ENCODE data around the gene TNC. TPM values are rescaled to one million over a fixed set of nuclear protein-coding genes. Genes with fewer than 3 reads are reported as not detected.

Gene TNC
- total RNA-seq, 2 donors from 2014 or later: 67.5 to 172 TPM

DNA sequence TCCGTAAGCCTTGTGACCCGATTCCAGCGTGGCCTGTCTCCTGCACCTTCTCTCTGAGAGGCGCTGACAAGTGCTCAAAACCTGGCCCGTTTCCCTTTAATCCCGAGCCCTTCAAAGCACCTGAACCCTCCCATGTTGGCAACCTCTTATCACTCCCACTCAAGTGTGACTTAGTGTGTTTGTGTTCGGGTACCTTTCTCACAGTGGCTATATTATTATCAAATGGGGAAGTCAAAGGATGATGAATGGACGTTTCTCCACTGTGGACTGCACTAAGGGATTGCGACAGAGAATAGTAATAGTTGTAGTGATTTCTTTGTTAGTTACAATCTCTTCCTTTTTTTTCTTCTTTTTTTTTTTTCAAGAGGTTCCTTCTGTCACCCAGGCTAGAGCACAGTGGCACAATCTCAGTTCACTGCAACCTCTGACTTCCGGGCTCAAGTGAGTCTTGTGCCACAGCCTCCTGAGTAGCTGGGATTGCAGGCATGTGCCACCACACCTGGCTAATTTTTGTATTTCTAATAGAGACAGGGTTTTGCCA is 122.2 kb downstream of the TNC start:
- Mint-ChIP-seq H3K36me3 (ENCODE audit: low read depth) (no peaks in the 10 kb centered on the region), H3K4me1 (no peaks in the 10 kb centered on the region), H3K27me3 (ENCODE audit: insufficient read depth) (peaks cover 31% of the 10 kb centered on the region), H3K27ac (no peak overlapping the region), H3K9me3 (peaks cover 1% of the 10 kb centered on the region), H3K4me3 (no peak overlapping the region)
- Histone ChIP-seq H3K27me3 (ENCODE audit: control insufficient read depth, insufficient read depth, low read length, poor library complexity, severe bottlenecking) (no peaks in the 10 kb centered on the region), H3K36me3 (ENCODE audit: control insufficient read depth, insufficient read depth, low read length) (no peaks in the 10 kb centered on the region), H3K4me1 (ENCODE audit: control insufficient read depth, insufficient read depth, low read length) (no peaks in the 10 kb centered on the region), H3K4me3 (ENCODE audit: low read length) (no peak overlapping the region), H3K27ac (ENCODE audit: low read depth, low read length) (no peak overlapping the region), H3K9ac (ENCODE audit: extremely low read depth, low read length, poor library complexity, severe bottlenecking) (no peak overlapping the region), H3K9me3 (ENCODE audit: control insufficient read depth, low read length) (no peaks in the 10 kb centered on the region)
- no peak for TF ChIP-seq CTCF (conservative IDR thresholded peaks at IDR 0.05)
- 82 to 84% methylated on average over 4 to 10 of the region's 10 CpGs for WGBS, 2 experiments (ENCODE audit: insufficient coverage in 1 of 2, insufficient read length in 1 of 2)
- no peak for DNase-seq

DNA sequence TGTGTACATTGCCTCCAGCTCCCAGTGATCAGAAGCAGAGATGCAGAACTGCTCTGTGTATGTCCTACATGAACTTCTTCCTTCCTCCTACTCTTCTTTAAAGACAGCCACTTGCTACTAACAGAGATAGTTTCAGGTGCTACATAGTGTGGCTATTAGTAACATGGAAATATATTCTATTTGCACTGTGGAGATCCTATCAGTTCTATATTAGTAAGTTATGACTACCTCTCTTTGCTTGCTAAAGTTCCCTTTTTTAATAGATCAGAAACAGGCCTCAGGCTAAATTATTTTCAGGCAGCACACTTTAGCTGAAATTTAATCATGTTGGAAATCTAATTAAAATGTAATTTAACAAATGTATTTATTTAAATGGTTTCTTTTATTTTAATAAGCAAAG is 123.2 kb downstream of the TNC start:
- no peak overlapping the region for H3K4me3 ChIP-seq (ENCODE audit: low read length)
- TF ChIP-seq CTCF (conservative IDR thresholded peaks at IDR 0.05): no peak
- H3K9me3 Mint-ChIP-seq: peaks cover 1% of the 10 kb centered on the region
- H3K27me3 ChIP-seq (ENCODE audit: control insufficient read depth, insufficient read depth, low read length, poor library complexity, severe bottlenecking): no peaks in the 10 kb centered on the region
- H3K27me3 Mint-ChIP-seq (ENCODE audit: insufficient read depth): peaks cover 34% of the 10 kb centered on the region
- H3K9me3 ChIP-seq (ENCODE audit: control insufficient read depth, low read length): no peaks in the 10 kb centered on the region
- H3K9ac ChIP-seq (ENCODE audit: extremely low read depth, low read length, poor library complexity, severe bottlenecking): no peak overlapping the region
- DNase-seq: no peak
- H3K4me3 Mint-ChIP-seq: no peak overlapping the region
- no peaks in the 10 kb centered on the region for H3K36me3 Mint-ChIP-seq (ENCODE audit: low read depth)
- H3K4me1 Mint-ChIP-seq: no peaks in the 10 kb centered on the region
- H3K27ac ChIP-seq (ENCODE audit: low read depth, low read length): no peak overlapping the region
- no peaks in the 10 kb centered on the region for H3K36me3 ChIP-seq (ENCODE audit: control insufficient read depth, insufficient read depth, low read length)
- no peak overlapping the region for H3K27ac Mint-ChIP-seq
- H3K4me1 ChIP-seq (ENCODE audit: control insufficient read depth, insufficient read depth, low read length): no peaks in the 10 kb centered on the region

DNA sequence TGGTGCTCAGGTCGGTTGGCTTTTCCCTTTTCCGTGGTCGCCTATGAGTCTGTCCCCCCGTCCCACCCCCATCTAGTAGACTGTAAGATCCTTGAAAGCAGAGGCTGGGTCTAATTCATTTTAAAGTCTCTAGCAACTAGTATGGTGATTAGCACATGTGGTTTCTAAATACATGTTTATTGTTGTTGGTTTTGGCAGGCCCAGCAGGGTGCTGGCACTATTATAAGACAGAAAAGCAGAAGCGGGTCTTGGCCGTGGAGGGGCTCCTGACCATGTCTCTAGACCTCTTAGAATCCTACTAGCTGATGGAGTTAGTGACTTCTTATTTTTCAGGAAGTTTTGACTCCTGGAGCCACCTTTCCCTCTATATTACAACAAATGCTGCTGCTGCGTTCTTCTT is 126.1 kb downstream of the TNC start:
- Histone ChIP-seq H3K27me3 (ENCODE audit: control insufficient read depth, insufficient read depth, low read length, poor library complexity, severe bottlenecking) (no peaks in the 10 kb centered on the region), H3K27ac (ENCODE audit: low read depth, low read length) (no peak overlapping the region), H3K4me3 (ENCODE audit: low read length) (no peak overlapping the region), H3K36me3 (ENCODE audit: control insufficient read depth, insufficient read depth, low read length) (no peaks in the 10 kb centered on the region), H3K9ac (ENCODE audit: extremely low read depth, low read length, poor library complexity, severe bottlenecking) (no peak overlapping the region), H3K9me3 (ENCODE audit: control insufficient read depth, low read length) (no peaks in the 10 kb centered on the region), H3K4me1 (ENCODE audit: control insufficient read depth, insufficient read depth, low read length) (no peaks in the 10 kb centered on the region)
- H3K27me3 Mint-ChIP-seq (ENCODE audit: insufficient read depth): peaks cover 43% of the 10 kb centered on the region
- no peaks in the 10 kb centered on the region for H3K9me3 Mint-ChIP-seq
- TF ChIP-seq CTCF (conservative IDR thresholded peaks at IDR 0.05): no peak
- WGBS, 2 experiments (ENCODE audit: insufficient coverage in 1 of 2, insufficient read length in 1 of 2): 76 to 83% methylated on average over 5 to 7 of the region's 7 CpGs
- no peak for DNase-seq
- no peaks in the 10 kb centered on the region for H3K4me1 Mint-ChIP-seq
- H3K27ac Mint-ChIP-seq: no peak overlapping the region
- no peak overlapping the region for H3K4me3 Mint-ChIP-seq
- H3K36me3 Mint-ChIP-seq (ENCODE audit: low read depth): no peaks in the 10 kb centered on the region
